ENCODE data around the gene CDH13.
A peak's percentile ranks its signal among the peaks of the same experiment; 100 is the strongest.

CDH13 gene

DNA sequence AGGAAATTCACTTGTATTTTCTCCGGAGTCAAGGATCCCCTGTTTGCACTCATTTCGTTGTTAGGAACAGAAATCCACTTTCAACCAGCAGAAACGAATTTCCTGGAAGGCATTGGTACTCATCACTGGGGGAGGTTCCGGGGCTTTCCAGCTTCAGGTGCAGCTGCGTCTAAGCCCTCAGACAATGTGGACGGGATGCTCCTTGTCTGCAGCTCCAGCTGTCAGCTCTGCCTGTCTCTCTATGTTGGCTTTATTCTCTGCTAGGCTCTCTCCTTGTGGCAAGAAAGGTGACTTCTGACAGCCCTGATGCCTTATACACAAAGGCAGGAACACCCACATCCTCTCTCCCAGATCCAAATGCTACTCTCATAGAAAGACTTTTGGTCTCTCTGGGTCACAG is 997.1 kb downstream of the CDH13 start:
- DNase-seq (ENCODE audit: low read depth), result no peak

DNA sequence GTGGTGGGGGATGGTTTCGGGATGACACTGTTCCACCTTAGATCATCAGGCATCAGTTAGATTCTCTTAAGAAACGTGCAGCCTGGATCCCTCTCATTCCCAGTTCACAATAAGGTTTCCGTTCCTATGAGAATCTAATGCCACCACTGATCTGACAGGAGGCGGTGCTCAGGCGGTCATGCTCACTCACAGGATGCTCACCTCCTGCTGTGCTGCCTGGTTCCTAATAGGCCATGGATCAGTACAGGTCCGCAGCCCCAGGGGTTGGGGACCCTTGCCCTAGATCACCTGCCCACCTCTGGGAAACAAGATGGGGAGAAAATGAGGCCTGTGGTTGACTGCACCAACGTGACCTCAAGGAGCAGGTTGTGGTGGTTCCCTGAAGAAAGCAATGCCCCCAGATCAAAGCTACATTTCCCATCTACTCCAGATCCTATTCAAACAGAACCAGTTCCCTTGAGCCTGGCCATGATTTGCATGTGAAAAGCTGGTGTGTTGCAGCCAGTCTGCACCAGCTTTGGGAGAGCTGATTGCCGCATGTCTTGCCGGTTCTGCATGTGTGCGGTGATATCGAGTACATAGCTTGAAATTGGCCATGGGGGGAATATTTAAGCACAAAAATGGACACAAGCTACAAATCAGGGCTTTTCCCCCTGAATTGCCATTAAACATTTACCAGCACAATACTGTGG is 997.8 kb downstream of the CDH13 start:
- DNase-seq (ENCODE audit: low read depth), result no peak

DNA sequence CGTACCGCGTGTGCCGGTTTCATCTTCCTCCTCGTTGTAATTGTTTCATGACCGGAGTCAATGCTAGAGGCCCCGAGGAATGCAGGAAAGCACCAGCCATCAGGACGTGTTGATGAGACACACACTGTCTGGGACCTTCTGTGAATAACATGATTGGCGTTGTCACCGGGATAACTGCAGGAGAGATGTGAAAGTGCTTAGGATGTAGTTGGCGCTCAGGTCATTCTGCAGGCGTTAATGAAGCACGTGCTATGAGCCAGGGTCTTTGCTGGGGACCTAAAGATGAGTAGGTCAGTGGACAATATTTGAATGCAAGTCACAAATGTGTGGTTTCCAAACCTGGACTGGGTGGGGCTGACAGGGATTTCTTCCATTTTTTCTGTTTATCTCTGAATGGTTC is 999.4 kb downstream of the CDH13 start:
- DNase-seq (ENCODE audit: low read depth), result no peak

DNA sequence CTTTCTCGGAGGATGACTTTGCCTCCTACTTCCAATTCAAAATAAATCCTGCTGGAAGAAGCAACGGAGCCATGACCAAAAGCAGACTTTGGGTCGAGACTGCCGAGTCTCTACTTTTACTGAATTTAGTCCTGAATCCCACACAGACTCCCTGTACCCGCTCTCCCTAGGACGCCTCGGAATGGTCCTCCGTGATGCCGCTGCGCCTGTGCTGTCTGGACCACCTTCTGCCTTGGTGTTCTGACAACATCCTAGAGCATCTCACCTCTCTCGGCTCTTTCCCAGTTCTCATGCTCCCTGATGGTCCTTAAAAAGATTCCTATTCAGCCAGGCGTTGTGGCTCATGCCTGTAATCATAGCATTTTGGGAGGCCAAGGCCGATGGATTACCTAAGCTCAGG is 999.9 kb downstream of the CDH13 start:
- no peak for DNase-seq (ENCODE audit: low read depth)

DNA sequence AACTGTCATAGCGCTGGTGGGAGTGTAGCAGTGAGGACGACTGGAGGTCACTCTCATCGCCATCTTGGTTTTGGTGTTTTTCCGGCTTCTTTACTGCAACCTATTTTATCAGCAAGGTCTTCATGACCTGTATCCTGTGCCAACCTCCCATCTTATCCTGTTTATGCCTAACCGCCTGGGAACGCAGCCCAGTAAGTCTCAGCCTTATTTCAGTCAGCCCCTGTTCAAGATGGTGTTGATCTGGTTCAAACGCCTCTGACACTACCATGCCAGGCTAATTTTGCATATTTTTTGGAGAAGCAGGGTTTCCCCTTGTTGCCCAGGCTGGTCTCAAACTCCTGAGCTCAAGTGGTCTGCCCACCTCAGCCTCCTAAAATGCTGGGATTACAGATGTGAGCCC is 1001.2 kb downstream of the CDH13 start:
- no peak for DNase-seq (ENCODE audit: low read depth)

DNA sequence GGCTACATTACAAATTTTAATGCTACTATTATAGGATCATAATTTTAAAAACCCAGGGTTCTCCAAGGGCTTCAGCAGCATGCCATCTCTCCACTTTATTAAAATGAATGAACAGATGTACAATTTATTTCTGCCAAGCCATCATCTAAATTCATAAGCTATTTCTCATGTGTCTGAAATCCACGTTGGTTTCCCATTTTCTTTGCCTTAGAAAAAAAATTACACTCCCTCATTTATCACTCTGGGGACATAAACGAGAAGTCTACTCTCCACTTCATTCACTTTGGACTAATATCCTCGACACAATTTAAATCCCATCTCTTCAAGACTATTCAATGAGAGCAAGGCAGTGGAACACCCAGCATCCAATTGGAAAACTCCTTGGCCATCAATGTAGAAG is 1002.7 kb downstream of the CDH13 start:
- no peak for DNase-seq (ENCODE audit: low read depth)

DNA sequence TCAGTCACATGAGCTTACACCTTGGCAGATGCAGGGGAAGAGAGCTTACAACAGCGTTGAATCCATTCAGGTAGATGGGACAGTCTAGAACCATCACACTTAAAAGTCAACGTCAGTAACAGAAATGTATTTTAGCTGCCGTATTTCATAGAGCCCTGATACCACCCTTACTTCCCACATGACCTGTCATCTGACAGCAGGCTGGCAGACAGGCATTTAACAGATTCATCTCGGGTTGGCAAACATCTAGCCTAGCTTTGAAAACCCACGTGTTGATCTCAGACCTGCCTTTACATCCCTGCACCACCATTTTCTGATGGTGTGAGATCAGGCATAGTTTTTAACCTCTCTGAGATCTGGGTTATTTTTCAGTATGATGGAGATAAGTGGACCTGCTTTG is 1003.1 kb downstream of the CDH13 start:
- DNase-seq (ENCODE audit: low read depth), result no peak

DNA sequence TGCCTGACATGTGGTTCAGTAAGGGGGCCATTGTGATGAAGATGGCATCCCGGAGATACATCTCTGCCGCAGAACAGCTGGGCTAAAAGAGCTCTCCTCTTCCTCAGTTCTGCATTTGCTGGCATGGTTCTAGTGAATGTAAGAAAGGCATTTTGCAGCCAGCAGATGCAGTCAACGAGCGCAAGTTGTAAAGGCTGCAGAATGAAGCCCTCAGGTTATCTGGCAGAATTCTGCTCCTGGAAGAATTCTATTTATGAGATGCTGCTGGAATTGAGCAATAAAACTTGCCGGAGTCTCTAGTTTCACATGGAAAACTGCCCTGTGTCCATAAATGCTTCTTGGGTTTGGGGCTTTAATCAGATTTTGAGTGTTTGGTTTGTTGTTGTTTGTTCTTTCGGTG is 1004.2 kb downstream of the CDH13 start:
- DNase-seq (ENCODE audit: low read depth), result no peak

DNA sequence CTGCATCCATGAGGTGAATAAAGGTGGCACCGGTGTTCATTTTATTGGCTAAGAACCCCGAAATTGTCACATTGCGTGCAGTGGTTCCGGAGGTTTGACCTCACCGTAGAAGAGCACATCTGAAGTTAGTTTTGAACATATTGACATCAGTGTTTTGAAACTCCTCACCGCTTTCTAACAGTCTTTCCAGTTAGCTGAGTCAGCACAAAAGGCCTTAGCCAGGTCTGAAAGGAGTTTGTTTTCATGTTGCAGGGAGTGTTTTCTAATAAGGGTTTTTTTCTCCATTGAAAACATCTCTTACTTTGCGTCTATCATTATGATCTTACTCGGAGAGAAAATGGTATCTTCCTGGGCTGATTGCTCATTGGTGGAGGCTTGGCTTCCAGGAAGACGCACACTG is 1006.5 kb downstream of the CDH13 start:
- no peak for DNase-seq (ENCODE audit: low read depth)

DNA sequence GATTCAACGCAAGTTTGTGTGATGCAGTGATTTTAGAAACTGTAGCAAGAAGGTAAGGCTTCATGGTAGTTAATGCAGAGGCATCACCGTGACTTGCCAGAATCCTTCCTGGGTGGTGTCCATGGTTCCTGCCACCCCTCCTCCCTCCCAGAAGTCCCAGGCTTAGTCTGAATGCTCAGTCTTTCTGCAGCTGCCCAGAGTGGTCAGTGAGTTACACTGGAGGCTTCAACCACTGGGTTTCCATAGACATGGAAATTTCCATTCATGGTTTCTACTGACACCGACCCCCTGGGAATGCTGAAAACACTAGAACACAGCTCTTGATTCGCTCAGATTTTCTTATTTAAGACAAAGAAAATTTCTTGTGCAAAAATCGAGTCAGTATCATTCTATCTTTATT is 1021.6 kb downstream of the CDH13 start:
- DNase-seq (ENCODE audit: low read depth), result no peak

DNA sequence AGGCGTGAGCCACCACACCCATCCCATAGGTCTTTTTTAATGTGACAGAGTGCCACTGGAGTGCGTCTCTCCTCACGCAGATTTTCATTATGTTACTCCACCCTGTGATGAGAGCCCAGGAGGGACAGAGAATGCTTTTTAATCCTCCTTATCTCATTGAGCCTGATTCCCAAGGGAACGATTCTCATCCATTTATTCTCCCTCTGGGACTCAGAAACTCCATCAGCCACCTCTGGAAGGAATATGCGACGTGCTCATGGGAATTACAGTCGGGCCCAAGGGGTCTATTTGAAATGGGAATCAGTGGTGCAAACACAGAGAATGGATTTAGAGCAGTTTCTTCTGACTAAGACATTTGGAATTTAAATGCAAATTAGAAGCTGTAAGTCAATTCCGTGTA is 1025.1 kb downstream of the CDH13 start:
- no peak for DNase-seq (ENCODE audit: low read depth)

DNA sequence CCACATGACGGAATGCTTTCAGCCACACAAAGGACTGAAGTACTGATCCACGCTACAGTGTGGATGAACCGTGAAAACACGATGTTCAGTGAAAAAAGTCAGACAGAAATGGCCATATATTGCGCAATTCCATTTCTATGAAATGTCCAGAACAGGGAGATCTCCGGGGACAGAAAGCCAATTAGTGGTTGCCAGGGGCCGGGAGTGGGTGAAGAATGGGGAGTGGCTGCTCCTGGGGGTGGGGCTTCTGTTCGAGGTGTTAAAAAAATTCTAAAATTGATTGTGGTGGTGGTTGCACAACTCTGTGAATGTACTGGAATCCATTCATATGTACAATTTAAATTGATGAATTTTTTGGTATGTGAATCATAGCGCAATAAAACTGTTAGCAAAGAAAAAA is 1026.2 kb downstream of the CDH13 start:
- DNase-seq (ENCODE audit: low read depth), result no peak

DNA sequence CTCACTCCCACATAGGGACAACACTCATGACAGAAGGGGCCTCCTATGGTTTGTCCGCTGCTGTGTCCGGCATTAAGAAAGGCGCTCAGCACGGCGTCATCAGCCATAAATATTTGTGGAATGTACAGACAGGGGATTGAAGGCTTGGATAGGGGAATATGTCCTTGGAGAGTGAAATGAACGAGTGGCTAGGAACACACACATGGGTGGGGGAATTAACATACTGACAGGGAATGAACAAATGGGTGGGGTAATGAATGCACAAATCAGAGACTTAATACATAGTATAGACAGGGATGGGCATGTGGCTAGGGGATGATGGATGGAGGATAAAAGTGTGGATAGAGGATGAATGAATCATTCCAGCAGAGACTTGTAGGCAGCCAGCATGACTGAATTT is 1027.0 kb downstream of the CDH13 start:
- DNase-seq (ENCODE audit: low read depth), result peak; percentile 20

DNA sequence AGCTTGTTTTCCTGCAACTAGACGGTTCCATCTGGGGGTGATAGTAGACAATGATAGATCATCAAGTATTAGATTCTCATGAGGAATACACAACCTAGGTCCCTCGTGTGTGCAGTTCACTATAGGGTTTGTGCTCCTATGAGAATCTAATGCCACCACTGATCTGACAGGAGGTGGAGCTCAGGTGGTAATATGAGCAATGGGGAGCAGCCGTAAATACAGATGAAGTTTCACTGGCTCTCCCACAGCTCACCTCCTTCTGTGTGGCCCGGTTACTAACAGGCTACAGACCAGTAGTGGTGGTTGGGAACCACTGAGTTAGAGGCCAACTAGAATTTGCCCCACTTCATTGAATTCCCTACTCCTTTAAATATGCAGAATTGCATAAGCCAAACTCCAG is 1033.5 kb downstream of the CDH13 start:
- DNase-seq (ENCODE audit: low read depth), result no peak

DNA sequence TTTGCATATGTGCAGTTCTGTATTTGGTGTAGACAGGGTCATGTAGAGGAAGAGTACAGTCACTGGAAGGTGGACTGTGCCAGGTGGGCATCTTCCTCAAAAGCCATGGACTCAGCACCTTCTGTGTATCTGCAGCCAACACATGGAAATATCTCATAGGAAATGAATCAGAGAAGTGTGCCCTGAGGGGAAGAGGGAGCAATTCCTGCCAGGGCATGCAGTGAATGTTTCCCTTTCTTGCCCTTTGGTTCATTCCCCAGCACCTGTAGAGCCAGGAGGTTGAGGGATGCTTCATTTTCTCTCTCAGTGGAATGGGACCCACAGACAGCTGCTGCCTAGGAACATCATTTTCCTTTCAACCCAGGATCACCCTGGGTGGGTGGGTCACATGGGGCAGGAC is 1034.9 kb downstream of the CDH13 start:
- no peak for DNase-seq (ENCODE audit: low read depth)

DNA sequence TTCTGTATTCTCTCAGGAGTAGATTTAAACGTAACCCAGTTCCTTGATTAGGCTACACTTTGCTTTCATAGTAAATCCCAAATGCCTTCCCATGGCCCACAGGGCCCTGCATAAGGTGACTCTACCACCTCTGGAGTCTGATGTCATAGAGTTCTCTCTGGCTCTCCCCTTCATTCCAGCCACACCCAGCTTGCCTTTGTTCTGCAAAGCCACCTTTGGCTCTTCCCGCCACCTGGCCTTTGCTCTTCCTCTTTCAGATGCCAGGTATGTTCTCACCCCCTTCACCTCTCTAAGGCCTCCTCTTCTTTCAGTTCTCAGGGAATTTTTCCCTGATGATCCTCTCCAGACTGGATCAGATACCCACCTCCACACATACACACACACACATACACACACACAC is 1039.7 kb downstream of the CDH13 start:
- no peak for DNase-seq (ENCODE audit: low read depth)

DNA sequence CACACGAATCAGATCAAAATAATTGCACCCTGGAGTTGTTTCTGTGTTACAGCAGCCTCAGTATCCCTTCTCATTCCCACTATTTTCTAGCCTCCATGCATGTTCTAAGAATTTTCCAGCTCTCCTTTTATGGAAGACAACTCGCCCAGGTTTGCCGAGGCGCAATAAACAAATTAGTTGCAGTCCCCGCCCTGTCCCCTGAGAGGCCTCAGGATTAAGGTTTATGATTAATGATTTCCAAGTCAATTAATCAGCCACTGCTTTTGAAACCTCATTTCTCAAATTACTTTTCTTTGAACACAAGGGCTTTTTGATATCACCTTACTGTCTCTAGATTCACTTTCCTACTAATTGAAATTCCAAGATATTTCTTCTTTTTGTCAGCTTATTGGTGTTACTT is 1042.7 kb downstream of the CDH13 start:
- no peak for DNase-seq (ENCODE audit: low read depth)

DNA sequence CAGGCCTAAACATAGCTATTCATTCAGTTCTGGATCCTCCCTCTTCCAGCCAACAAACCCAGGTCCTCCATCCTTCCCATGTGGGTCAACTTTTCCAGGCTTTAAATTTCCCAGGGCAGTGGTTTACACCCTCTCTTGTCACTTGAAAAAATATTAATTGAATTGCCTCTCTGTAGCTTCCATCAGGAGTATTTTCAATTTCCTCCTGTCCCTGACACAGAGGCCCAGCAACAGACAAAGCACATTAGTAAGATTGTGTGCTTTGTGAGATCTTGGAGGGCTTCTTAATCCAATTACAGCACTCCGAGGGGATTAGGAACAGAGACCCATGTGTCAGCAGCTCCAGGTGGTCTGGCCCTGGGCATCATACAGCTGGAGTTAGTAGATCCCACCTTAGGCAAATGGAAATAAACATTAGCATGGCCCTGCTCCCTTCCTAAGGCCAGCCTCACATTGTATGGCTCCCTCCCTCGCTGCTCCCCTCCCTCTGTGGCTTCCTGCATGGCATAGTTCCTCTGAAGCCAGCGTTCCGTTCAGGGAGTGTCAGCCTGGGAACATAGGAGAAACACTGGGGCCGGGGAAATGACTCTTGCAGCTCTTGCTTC is 1048.3 kb downstream of the CDH13 start:
- DNase-seq (ENCODE audit: low read depth), result no peak

DNA sequence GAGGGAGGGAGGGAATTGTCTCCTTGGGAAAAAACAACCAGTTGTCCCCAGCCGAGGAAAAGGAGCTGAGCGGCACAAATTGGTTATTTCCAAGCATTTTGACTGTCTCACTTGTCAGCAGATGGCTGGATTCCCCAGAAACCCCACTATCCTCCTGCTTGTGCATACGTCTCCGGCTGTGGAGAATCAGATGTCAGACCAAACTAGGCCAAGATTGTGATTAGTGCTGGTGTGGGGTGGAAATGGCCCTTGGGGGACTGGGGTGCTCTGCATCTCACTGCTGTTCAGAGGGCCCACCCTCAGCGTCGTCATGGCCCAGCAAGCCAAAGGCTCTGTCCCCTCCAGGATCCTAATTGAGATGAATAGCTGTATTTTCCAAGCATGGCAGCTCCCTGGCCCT is 1049.3 kb downstream of the CDH13 start:
- DNase-seq (ENCODE audit: low read depth), result no peak

DNA sequence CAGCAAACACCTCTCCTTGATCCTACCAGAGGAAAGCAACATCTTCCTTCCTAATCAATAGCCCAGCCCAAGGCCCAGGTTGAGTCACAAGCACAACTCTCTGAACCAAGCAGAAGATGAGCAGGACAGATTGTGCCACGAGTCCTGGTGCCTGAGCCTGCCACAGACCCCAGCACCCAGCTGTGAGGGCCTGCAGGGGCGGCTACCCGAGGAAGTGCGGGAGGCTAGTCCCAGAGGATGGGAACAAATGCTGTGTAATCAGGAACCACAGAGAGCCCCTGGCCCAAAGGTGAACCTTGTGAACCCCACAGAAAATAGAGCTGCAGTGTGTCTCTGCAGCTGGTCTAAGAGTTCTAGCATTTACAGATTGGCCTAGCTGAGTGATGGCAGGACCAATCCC is 1054.2 kb downstream of the CDH13 start:
- DNase-seq (ENCODE audit: low read depth), result no peak

DNA sequence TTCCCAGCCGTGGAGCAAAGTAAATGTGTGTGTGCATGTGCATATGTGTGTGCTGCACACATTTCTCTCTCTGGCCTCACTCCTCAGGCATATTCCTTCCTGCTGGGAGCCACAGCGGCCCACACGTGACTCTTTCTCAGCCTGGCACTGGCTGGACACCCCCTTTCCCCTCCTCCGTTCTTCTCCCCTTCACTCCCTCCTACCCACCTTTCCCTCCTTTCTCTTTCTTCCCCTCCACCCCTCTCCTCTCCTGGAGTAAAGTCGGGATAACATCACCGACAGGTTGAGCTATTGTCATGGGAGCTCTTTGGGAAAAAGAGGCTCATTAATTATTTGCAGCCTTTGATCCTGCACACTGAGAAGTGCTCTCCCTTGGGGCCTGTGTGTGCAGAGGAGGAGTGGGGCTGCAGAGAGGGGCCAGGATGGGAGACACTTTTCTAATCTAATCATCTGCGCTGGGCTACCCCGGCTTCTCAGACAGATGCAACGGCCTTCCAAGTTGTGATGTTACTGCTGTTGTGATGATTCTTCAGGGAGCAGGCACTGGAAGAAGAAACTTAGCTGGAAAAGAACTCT is 1054.7 kb downstream of the CDH13 start:
- no peak for DNase-seq (ENCODE audit: low read depth)

DNA sequence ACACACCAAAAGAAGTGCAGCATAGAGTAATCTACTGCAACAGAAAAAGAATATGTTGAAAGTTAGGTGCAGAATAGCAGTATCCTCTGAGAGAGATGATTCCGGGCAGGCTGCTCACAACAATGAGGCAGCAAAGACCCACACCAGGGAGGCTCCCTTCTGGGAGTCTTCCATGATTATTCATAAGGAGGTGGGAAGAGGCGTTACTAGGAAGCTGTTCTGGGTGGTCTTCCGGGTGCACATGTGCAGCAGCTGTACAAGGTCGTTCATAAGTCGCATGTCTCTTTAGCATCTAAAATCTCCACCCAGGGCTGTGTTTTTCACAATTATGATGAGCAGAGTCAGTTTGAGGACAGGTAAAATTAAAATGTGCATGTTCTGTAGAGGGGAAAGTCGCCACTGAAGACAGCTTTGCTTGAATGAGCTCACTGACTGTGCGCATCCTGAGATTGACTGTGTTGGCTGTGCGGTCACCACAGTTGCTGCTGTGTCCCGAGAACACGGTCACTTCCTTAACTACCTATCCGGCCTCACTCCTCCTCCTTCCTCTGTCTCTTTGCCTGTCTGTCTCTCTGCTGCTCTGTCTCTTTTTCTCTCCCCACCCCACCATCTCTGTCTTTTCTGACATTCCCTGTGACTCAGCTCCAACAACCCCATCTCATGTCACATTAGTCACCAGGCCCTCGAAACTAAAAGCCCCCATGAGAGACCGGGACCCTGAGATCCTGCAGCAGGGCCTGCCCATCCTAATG is 1055.5 kb downstream of the CDH13 start:
- no peak for DNase-seq (ENCODE audit: low read depth)

DNA sequence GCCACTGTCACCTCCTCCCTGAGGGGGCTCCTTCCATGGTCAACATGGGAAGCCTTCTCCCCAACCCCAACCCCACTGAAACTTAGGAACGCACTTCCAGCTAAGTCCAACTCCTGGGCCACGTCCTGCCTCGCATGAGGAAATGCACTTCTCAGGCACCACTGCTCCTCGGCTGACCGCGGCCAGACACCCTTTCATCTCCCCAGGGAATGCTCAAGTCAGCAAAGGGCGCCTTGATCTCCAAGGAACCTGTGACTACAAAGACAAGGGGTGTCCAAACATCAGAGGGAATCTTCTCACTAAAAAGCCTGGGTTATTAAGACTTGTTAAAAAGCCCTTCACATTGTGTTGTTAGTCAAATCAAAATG is 1056.1 kb downstream of the CDH13 start:
- no peak for DNase-seq (ENCODE audit: low read depth)

Data from non-pigmented ciliary epithelial cell (primary cell).